GM23338 (cell line): ENCODE results near the gene QSOX1. TPM values are rescaled to one million over a fixed set of nuclear protein-coding genes. Genes with fewer than 3 reads are reported as not detected.

Experiments
- ATAC-seq: fragments of 200-7000 bp; cut with Tn5 transposase; 3 replicates; pipeline ENCODE4 v1.9.1; 2020
- DNase-seq: peaks from one replicate; pipeline ENCODE4 v3.0.0-alpha.2; 2015; ENCODE audit warnings: low spot score
- H2AFZ ChIP-seq: fragments of 200-600 bp; sonication (generic); 2 replicates; pipeline ENCODE4 v1.8.0; 2016; ENCODE audit warnings: antibody characterized with exemption, mild to moderate bottlenecking, moderate library complexity
- H3F3A ChIP-seq: fragments of 200-600 bp; sonication (generic); replicated peaks from 2 replicates; pipeline ENCODE4 v1.8.0; 2017; ENCODE audit warnings: antibody characterized with exemption, mixed run types, low read depth
- H3K27ac ChIP-seq: fragments of 200-600 bp; sonication (generic); 2 replicates; pipeline ENCODE4 v1.6.1; 2016; ENCODE audit warnings: low read depth
- H3K27me3 ChIP-seq: fragments of 200-600 bp; sonication (generic); 2 replicates; pipeline ENCODE4 v1.8.0; 2016; ENCODE audit warnings: mild to moderate bottlenecking, mixed run types, moderate library complexity; ENCODE audit not compliant: insufficient read depth
- H3K36me3 ChIP-seq: fragments of 200-600 bp; sonication (generic); 2 replicates; pipeline ENCODE4 v1.8.0; 2016; ENCODE audit warnings: mild to moderate bottlenecking; ENCODE audit not compliant: insufficient read depth
- H3K4me1 ChIP-seq: fragments of 200-600 bp; sonication (generic); 2 replicates; pipeline ENCODE4 v1.8.0; 2016; ENCODE audit warnings: mild to moderate bottlenecking, moderate library complexity; ENCODE audit not compliant: insufficient read depth
- H3K4me2 ChIP-seq: fragments of 200-600 bp; sonication (generic); 2 replicates; pipeline ENCODE4 v1.7.1; 2017; ENCODE audit warnings: mixed run types
- H3K4me3 ChIP-seq: fragments of 200-600 bp; sonication (generic); 2 replicates; pipeline ENCODE4 v1.6.1; 2016; ENCODE audit warnings: mixed run types
- H3K79me2 ChIP-seq: fragments of 200-600 bp; sonication (generic); replicated peaks from 2 replicates; pipeline ENCODE4 v1.8.0; 2017; ENCODE audit warnings: mild to moderate bottlenecking; ENCODE audit not compliant: insufficient read depth
- H3K9me2 ChIP-seq: fragments of 200-600 bp; sonication (generic); 2 replicates; pipeline ENCODE4 v1.8.0; 2017; ENCODE audit not compliant: insufficient read depth
- H4K20me1 ChIP-seq: fragments of 200-600 bp; sonication (generic); replicated peaks from 2 replicates; pipeline ENCODE4 v1.8.0; 2017; ENCODE audit warnings: mild to moderate bottlenecking; ENCODE audit not compliant: insufficient read depth
- H3K27ac Mint-ChIP-seq: 2 replicates; pipeline ENCODE4 v1.8.0; 2020; ENCODE audit warnings: inconsistent platforms, mild to moderate bottlenecking, moderate library complexity, mixed read lengths
- H3K27me3 Mint-ChIP-seq: 3 replicates; pipeline ENCODE4 v1.8.0; 2022; ENCODE audit warnings: low read depth, mild to moderate bottlenecking, moderate library complexity, mixed read lengths, inconsistent platforms; ENCODE audit not compliant: insufficient read depth, poor library complexity
- H3K36me3 Mint-ChIP-seq: 3 replicates; pipeline ENCODE4 v1.8.0; 2021; ENCODE audit warnings: low read depth, mild to moderate bottlenecking, inconsistent platforms, moderate library complexity, mixed read lengths
- H3K4me1 Mint-ChIP-seq: 3 replicates; pipeline ENCODE4 v1.8.0; 2020; ENCODE audit warnings: mild to moderate bottlenecking, inconsistent platforms, mixed read lengths
- H3K4me3 Mint-ChIP-seq: 3 replicates; pipeline ENCODE4 v1.8.0; 2021; ENCODE audit warnings: moderate library complexity, mild to moderate bottlenecking, inconsistent platforms, mixed read lengths
- H3K9me3 Mint-ChIP-seq: 3 replicates; pipeline ENCODE4 v1.8.0; 2020; ENCODE audit warnings: moderate library complexity, mild to moderate bottlenecking, inconsistent platforms, mixed read lengths
- CREB1 ChIP-seq: fragments of 250-450 bp; sonication (Bioruptor Pico); IDR thresholded peaks from 2 replicates; pipeline ENCODE4 v1.5.0; 2020; ENCODE audit warnings: low read depth, mild to moderate bottlenecking, moderate library complexity
- EZH2 ChIP-seq: fragments of 200-600 bp; sonication (generic); IDR thresholded peaks from one replicate; pipeline ENCODE4 v1.8.0; 2017; ENCODE audit warnings: antibody characterized with exemption, mild to moderate bottlenecking, low read depth; ENCODE audit not compliant: unreplicated experiment
- EZH2phosphoT487 ChIP-seq: fragments of 200-600 bp; sonication (generic); IDR thresholded peaks from one replicate; pipeline ENCODE4 v1.8.1; 2018; ENCODE audit warnings: antibody characterized with exemption; ENCODE audit not compliant: unreplicated experiment
- JUNB ChIP-seq: IDR thresholded peaks from one replicate; pipeline ENCODE4 v1.6.1; 2016; ENCODE audit warnings: antibody characterized with exemption; ENCODE audit not compliant: unreplicated experiment
- NANOG ChIP-seq: IDR thresholded peaks from 2 replicates; pipeline ENCODE4 v1.6.1; 2016; ENCODE audit warnings: antibody characterized with exemption, borderline replicate concordance
- POLR2AphosphoS5 ChIP-seq: IDR thresholded peaks from 2 replicates; pipeline ENCODE4 v1.6.1; 2016; ENCODE audit warnings: antibody characterized with exemption, low read depth
- STAT1 ChIP-seq: IDR thresholded peaks from one replicate; pipeline ENCODE4 v1.6.1; 2016; ENCODE audit warnings: antibody characterized with exemption; ENCODE audit not compliant: unreplicated experiment
- ZNF114 ChIP-seq: fragments of 250-450 bp; sonication (Bioruptor Pico); IDR thresholded peaks from 2 replicates; pipeline ENCODE4 v1.5.0; 2020; ENCODE audit warnings: mild to moderate bottlenecking, moderate library complexity
- ZNF331 ChIP-seq: fragments of 250-450 bp; sonication (Bioruptor Pico); IDR thresholded peaks from 2 replicates; pipeline ENCODE4 v1.5.0; 2020; ENCODE audit warnings: low read depth, mild to moderate bottlenecking, moderate library complexity
- polyA plus RNA-seq: library from polyadenylated mRNA; unstranded; fragments of >200 nt; fragmentation: Nextera tagmentation; extraction: Ambion mirVana; gene quantifications from 2 replicates; pipeline ENCODE4 v1.2.1, GENCODE V29; 2016
- total RNA-seq: library from RNA; depleted of rRNA; stranded (reverse); fragments of >200 nt; shearing (Covaris generic); gene quantifications from 2 replicates; pipeline ENCODE4 v1.2.3, GENCODE V29; 2014
- TF ChIP-seq, protein P1 (sequence below): IDR thresholded peaks from 2 replicates; pipeline ENCODE4 v1.6.1; 2016; ENCODE audit warnings: antibody characterized with exemption
- TF ChIP-seq, protein P2 (sequence below): fragments of 250-450 bp; sonication (Bioruptor Pico); IDR thresholded peaks from 2 replicates; pipeline ENCODE4 v1.5.0; 2020; ENCODE audit warnings: mild to moderate bottlenecking, moderate library complexity
- TF ChIP-seq, protein P3 (sequence below), 2 experiments: fragments of 200-600 bp in 1 of 2; sonication (generic) in 1 of 2; conservative IDR thresholded peaks; 2 replicates each; pipeline versions ENCODE4 v1.5.1 to v1.6.1; 2016 to 2017; ENCODE audit warnings: antibody characterized with exemption in 2 of 2, low read depth in 2 of 2, mild to moderate bottlenecking in 2 of 2, moderate library complexity in 1 of 2
- TF ChIP-seq, protein P4 (sequence below): IDR thresholded peaks from one replicate; pipeline ENCODE4 v1.6.1; 2018; ENCODE audit warnings: antibody characterized with exemption; ENCODE audit not compliant: unreplicated experiment

The QSOX1 gene
- total and polyA plus RNA-seq, 2 experiments from 2014 or later: 47.8 to 119 TPM

GRCh38 chr1:180175806-180176205, 21.1 kb downstream of the QSOX1 start:
- H3K4me1 Mint-ChIP-seq: no peaks in the 10 kb centered on the region; the same call in 2 of the 3 replicates
- peaks cover 7% of the 10 kb centered on the region for H3K27me3 Mint-ChIP-seq
- no peak for DNase-seq
- no peaks in the 10 kb centered on the region for H3K9me2 ChIP-seq
- H3K79me2 ChIP-seq: no peaks in the 10 kb centered on the region
- H3K36me3 Mint-ChIP-seq: peaks cover 2% of the 10 kb centered on the region; the same call in 1 of the 3 replicates
- H2AFZ ChIP-seq: no peak overlapping the region
- no peak overlapping the region for H3K4me3 ChIP-seq
- H3K27ac Mint-ChIP-seq: no peak overlapping the region
- H3K9me3 Mint-ChIP-seq: no peaks in the 10 kb centered on the region
- H3K27ac ChIP-seq: no peak overlapping the region
- no peaks in the 10 kb centered on the region; the same call in 1 of the 2 replicates for H3F3A ChIP-seq
- no peaks in the 10 kb centered on the region for H3K4me1 ChIP-seq
- H4K20me1 ChIP-seq: no peaks in the 10 kb centered on the region; the same call in 1 of the 2 replicates
- no peak overlapping the region for H3K4me2 ChIP-seq
- ATAC-seq: no peak
- TF ChIP-seq, protein P1, sequence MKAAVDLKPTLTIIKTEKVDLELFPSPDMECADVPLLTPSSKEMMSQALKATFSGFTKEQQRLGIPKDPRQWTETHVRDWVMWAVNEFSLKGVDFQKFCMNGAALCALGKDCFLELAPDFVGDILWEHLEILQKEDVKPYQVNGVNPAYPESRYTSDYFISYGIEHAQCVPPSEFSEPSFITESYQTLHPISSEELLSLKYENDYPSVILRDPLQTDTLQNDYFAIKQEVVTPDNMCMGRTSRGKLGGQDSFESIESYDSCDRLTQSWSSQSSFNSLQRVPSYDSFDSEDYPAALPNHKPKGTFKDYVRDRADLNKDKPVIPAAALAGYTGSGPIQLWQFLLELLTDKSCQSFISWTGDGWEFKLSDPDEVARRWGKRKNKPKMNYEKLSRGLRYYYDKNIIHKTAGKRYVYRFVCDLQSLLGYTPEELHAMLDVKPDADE: no peak
- TF ChIP-seq, protein P2, sequence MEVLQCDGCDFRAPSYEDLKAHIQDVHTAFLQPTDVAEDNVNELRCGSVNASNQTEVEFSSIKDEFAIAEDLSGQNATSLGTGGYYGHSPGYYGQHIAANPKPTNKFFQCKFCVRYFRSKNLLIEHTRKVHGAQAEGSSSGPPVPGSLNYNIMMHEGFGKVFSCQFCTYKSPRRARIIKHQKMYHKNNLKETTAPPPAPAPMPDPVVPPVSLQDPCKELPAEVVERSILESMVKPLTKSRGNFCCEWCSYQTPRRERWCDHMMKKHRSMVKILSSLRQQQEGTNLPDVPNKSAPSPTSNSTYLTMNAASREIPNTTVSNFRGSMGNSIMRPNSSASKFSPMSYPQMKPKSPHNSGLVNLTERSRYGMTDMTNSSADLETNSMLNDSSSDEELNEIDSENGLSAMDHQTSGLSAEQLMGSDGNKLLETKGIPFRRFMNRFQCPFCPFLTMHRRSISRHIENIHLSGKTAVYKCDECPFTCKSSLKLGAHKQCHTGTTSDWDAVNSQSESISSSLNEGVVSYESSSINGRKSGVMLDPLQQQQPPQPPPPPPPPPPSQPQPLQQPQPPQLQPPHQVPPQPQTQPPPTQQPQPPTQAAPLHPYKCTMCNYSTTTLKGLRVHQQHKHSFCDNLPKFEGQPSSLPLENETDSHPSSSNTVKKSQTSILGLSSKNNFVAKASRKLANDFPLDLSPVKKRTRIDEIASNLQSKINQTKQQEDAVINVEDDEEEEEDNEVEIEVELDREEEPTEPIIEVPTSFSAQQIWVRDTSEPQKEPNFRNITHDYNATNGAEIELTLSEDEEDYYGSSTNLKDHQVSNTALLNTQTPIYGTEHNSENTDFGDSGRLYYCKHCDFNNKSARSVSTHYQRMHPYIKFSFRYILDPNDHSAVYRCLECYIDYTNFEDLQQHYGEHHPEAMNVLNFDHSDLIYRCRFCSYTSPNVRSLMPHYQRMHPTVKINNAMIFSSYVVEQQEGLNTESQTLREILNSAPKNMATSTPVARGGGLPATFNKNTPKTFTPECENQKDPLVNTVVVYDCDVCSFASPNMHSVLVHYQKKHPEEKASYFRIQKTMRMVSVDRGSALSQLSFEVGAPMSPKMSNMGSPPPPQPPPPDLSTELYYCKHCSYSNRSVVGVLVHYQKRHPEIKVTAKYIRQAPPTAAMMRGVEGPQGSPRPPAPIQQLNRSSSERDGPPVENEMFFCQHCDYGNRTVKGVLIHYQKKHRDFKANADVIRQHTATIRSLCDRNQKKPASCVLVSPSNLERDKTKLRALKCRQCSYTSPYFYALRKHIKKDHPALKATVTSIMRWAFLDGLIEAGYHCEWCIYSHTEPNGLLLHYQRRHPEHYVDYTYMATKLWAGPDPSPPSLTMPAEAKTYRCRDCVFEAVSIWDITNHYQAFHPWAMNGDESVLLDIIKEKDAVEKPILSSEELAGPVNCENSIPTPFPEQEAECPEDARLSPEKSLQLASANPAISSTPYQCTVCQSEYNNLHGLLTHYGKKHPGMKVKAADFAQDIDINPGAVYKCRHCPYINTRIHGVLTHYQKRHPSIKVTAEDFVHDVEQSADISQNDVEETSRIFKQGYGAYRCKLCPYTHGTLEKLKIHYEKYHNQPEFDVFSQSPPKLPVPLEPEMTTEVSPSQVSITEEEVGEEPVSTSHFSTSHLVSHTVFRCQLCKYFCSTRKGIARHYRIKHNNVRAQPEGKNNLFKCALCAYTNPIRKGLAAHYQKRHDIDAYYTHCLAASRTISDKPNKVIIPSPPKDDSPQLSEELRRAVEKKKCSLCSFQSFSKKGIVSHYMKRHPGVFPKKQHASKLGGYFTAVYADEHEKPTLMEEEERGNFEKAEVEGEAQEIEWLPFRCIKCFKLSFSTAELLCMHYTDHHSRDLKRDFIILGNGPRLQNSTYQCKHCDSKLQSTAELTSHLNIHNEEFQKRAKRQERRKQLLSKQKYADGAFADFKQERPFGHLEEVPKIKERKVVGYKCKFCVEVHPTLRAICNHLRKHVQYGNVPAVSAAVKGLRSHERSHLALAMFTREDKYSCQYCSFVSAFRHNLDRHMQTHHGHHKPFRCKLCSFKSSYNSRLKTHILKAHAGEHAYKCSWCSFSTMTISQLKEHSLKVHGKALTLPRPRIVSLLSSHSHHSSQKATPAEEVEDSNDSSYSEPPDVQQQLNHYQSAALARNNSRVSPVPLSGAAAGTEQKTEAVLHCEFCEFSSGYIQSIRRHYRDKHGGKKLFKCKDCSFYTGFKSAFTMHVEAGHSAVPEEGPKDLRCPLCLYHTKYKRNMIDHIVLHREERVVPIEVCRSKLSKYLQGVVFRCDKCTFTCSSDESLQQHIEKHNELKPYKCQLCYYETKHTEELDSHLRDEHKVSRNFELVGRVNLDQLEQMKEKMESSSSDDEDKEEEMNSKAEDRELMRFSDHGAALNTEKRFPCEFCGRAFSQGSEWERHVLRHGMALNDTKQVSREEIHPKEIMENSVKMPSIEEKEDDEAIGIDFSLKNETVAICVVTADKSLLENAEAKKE: no peak
- no peak for TF ChIP-seq NANOG
- no peak for TF ChIP-seq EZH2
- TF ChIP-seq, protein P3, sequence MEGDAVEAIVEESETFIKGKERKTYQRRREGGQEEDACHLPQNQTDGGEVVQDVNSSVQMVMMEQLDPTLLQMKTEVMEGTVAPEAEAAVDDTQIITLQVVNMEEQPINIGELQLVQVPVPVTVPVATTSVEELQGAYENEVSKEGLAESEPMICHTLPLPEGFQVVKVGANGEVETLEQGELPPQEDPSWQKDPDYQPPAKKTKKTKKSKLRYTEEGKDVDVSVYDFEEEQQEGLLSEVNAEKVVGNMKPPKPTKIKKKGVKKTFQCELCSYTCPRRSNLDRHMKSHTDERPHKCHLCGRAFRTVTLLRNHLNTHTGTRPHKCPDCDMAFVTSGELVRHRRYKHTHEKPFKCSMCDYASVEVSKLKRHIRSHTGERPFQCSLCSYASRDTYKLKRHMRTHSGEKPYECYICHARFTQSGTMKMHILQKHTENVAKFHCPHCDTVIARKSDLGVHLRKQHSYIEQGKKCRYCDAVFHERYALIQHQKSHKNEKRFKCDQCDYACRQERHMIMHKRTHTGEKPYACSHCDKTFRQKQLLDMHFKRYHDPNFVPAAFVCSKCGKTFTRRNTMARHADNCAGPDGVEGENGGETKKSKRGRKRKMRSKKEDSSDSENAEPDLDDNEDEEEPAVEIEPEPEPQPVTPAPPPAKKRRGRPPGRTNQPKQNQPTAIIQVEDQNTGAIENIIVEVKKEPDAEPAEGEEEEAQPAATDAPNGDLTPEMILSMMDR (conservative IDR thresholded peaks at IDR 0.05; ENCODE audit: low read depth in 2 of 2): no peak
- TF ChIP-seq, protein P4, sequence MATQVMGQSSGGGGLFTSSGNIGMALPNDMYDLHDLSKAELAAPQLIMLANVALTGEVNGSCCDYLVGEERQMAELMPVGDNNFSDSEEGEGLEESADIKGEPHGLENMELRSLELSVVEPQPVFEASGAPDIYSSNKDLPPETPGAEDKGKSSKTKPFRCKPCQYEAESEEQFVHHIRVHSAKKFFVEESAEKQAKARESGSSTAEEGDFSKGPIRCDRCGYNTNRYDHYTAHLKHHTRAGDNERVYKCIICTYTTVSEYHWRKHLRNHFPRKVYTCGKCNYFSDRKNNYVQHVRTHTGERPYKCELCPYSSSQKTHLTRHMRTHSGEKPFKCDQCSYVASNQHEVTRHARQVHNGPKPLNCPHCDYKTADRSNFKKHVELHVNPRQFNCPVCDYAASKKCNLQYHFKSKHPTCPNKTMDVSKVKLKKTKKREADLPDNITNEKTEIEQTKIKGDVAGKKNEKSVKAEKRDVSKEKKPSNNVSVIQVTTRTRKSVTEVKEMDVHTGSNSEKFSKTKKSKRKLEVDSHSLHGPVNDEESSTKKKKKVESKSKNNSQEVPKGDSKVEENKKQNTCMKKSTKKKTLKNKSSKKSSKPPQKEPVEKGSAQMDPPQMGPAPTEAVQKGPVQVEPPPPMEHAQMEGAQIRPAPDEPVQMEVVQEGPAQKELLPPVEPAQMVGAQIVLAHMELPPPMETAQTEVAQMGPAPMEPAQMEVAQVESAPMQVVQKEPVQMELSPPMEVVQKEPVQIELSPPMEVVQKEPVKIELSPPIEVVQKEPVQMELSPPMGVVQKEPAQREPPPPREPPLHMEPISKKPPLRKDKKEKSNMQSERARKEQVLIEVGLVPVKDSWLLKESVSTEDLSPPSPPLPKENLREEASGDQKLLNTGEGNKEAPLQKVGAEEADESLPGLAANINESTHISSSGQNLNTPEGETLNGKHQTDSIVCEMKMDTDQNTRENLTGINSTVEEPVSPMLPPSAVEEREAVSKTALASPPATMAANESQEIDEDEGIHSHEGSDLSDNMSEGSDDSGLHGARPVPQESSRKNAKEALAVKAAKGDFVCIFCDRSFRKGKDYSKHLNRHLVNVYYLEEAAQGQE: no peak
- TF ChIP-seq CREB1 (CRISPR knock-in tag): no peak
- no peak for TF ChIP-seq STAT1
- TF ChIP-seq ZNF331 (CRISPR knock-in tag): no peak
- no peak for TF ChIP-seq POLR2AphosphoS5
- no peak for TF ChIP-seq ZNF114 (CRISPR knock-in tag)
- TF ChIP-seq JUNB: no peak
- no peak for TF ChIP-seq EZH2phosphoT487
- no peaks in the 10 kb centered on the region for H3K27me3 ChIP-seq
- H3K36me3 ChIP-seq: no peaks in the 10 kb centered on the region
- H3K4me3 Mint-ChIP-seq: no peak overlapping the region
